Adrenal gland (tissue), 12 donors: ENCODE results near the gene CAMKMT. TPM values are rescaled to one million over a fixed set of nuclear protein-coding genes. Genes with fewer than 3 reads are reported as not detected.

Experiments used
- DNase-seq, 7 donors: peaks; one replicate each; pipeline ENCODE4 v3.0.0-alpha.2; 2019 to 2020
- H3K27ac ChIP-seq, 5 donors: fragments of 200-600 bp; sonication (generic) in 4 of 5; 1 replicate in 3 of 5; 2 replicates in 2 of 5; pipeline versions ENCODE4 v1.5.1 to v1.8.0; 2016 to 2020; ENCODE audit warnings: mild to moderate bottlenecking in 1 of 5
- H3K27me3 ChIP-seq: fragments of 200-600 bp; 2 replicates; pipeline ENCODE4 v1.8.0; 2021
- H3K36me3 ChIP-seq, 2 donors: fragments of 200-600 bp; replicated peaks in 1 of 2; 1 replicate in 1 of 2; 2 replicates in 1 of 2; pipeline versions ENCODE4 v1.5.1 to v1.8.0; 2018 to 2022
- H3K4me1 ChIP-seq, 2 donors: fragments of 200-600 bp; replicated peaks in 1 of 2; 1 replicate in 1 of 2; 2 replicates in 1 of 2; pipeline versions ENCODE4 v1.5.1 to v1.8.0; 2018 to 2021
- H3K4me3 ChIP-seq, 4 donors: fragments of 200-600 bp; sonication (generic) in 3 of 4; one replicate each; pipeline ENCODE4 v1.5.1; 2016 to 2018
- H3K9me3 ChIP-seq, 3 donors: fragments of 200-600 bp; sonication (generic) in 1 of 3; replicated peaks in 1 of 3; 1 replicate in 2 of 3; 2 replicates in 1 of 3; pipeline versions ENCODE4 v1.5.1 to v1.8.0; 2016 to 2021
- POLR2A ChIP-seq, 2 donors: fragments of 450-650 bp; IDR thresholded peaks; one replicate each; pipeline ENCODE4 v1.6.1; 2017; ENCODE audit warnings: antibody characterized with exemption in 2 of 2, mild to moderate bottlenecking in 2 of 2, moderate library complexity in 1 of 2
- WGBS, 4 donors: extraction: QIAGEN DNeasy Blood & Tissue Kit in 2 of 4; methylation state at CpG; one replicate each; pipeline versions ENCODE4 v1.1.5 to v1.1.7; 2013 to 2017; 5-methylcytosine and 5-hydroxymethylcytosine counted together
- intact Hi-C, 2 donors: fragments of 100-400 bp; cut with DNase I; formaldehyde crosslinking; loops; one replicate each; pipeline versions ENCODE4 v1.14.1 to v1.15.0; 2022 to 2023
- polyA plus RNA-seq, 3 donors: library from polyadenylated mRNA; stranded (reverse); fragments of 200-250 nt in 2 of 3; fragments of 350-450 nt in 1 of 3; fragmentation: Illumina TruSeq in 1 of 3; extraction: RNeasy Lipid Tissue Mini Kit (QIAGEN cat#74804) in 1 of 3; gene quantifications; one replicate each; pipeline ENCODE4 v1.2.3, GENCODE V29; 2013 to 2014
- total RNA-seq, 9 donors: library from RNA; depleted of rRNA in 4 of 9; stranded (reverse); fragments of >200 nt in 4 of 9; fragments of 120-200 nt in 1 of 9; fragmentation: NEBNext Ultra II Directional in 1 of 9; extraction: Animal tissue kit (Norgen Biotek cat#: 25700) in 1 of 9; gene quantifications; one replicate each; pipeline versions ENCODE4 v1.1.0 to v1.2.4, GENCODE V29; 2013 to 2023
- TF ChIP-seq, protein P1 (sequence below), 6 experiments: fragments of 450-650 bp in 4 of 6; fragments of 200-600 bp in 2 of 6; sonication (generic) in 1 of 6; IDR thresholded peaks; 1 replicate in 5 of 6; 2 replicates in 1 of 6; pipeline versions ENCODE4 v1.5.1 to v1.8.0; 2016 to 2021; ENCODE audit warnings: antibody characterized with exemption in 6 of 6, mild to moderate bottlenecking in 2 of 6, moderate library complexity in 1 of 6
- donor health status: healthy with polysubstance abuse.
- donor health status: Bipolar disorder and iron deficiency.
- donor health status: DM: yes; HTN: yes; CAD: no.
- donor health status: DM: no; HTN: no; CAD: no.
- donor health status: DM: no; HTN: no; CAD: no.
- donor health status: DM: yes; HTN: yes; CAD: no.

CAMKMT gene
- total and polyA plus RNA-seq, 12 donors, result 2.6 to 14.0 (median 8.6) TPM

DNA sequence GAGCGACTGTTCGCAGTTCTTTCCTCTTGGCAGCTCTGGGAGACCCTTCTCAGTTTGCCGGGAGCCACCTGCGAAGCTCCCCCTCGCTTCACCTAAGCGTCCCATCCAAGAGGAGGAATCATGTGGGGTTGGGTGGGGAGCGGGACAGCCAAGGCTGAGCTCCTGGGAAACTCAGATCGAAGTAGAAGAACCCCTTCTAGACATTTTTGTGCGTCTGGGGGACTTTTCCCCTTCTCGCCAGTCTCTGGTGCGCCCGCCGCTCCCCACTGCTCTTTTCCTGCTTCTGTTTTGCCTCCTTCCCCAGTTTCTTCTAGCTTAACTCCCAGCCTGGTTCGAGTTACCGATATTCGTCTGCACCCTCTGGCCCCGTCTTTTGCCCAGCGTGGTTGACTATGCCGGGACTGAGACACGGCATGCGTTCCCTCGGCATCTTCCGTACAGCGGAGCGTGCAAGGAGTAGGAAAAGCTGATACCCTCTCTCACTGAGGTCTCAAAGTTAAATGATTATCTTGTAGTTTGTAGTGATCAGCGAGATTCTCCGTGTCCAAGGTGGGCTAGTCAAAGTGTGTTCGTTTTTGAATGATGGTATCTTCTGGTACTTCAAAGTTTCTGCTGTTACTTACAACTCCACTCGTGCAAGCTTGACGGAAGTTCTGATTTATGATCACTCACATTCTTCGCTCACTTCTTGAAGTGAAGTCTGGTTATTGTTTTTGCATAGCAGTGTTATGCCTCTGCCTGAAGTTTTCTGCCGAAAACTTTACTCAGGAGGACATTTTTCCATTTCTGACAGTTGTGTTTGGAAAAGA lies 664 bp downstream of the CAMKMT start:
- WGBS, 4 donors, result 0 to 1% (median 1%) methylated on average over 25 to 32 of the region's 32 CpGs
- Histone ChIP-seq H3K27me3 (no peaks in the 10 kb centered on the region), H3K36me3 (no peaks in the 10 kb centered on the region), H3K27ac (peak overlapping the region; percentile 25 to 99 (median 96)), H3K4me3 (peak overlapping the region; percentile 6 to 89 (median 60)), H3K9me3 (no peaks in the 10 kb centered on the region), H3K4me1 (peaks cover 0 to 32% of the 10 kb centered on the region in 2 donors)
- no peak for TF ChIP-seq POLR2A (IDR thresholded peaks at IDR 0.05)
- TF ChIP-seq, protein P1, sequence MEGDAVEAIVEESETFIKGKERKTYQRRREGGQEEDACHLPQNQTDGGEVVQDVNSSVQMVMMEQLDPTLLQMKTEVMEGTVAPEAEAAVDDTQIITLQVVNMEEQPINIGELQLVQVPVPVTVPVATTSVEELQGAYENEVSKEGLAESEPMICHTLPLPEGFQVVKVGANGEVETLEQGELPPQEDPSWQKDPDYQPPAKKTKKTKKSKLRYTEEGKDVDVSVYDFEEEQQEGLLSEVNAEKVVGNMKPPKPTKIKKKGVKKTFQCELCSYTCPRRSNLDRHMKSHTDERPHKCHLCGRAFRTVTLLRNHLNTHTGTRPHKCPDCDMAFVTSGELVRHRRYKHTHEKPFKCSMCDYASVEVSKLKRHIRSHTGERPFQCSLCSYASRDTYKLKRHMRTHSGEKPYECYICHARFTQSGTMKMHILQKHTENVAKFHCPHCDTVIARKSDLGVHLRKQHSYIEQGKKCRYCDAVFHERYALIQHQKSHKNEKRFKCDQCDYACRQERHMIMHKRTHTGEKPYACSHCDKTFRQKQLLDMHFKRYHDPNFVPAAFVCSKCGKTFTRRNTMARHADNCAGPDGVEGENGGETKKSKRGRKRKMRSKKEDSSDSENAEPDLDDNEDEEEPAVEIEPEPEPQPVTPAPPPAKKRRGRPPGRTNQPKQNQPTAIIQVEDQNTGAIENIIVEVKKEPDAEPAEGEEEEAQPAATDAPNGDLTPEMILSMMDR (IDR thresholded peaks at IDR 0.05), result no peak
- intact Hi-C loops, result no loop called here
- peak; percentile 35 to 71 (median 45) for DNase-seq

DNA sequence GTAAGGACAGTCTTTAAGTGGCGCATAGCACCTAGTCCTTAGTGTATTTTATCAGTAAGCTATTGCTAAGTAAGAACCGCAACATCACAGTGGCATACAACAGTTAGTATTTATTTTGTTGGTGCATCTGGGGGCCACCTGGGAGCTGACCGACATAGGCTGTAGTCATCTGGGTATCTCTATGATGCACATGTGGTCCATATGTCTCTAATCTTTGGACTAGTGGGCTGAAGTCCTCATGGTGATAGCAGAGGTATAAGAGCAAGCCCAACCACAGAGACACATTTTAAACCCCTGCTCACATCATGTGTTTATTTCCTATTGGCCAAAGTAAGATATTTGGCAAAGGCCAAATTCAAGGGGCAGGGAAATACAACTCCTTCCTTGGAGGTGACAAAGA lies 2.9 kb downstream of the CAMKMT start:
- Histone ChIP-seq H3K4me3 (no peak overlapping the region), H3K4me1 (peaks cover 0 to 11% of the 10 kb centered on the region in 2 donors), H3K36me3 (no peaks in the 10 kb centered on the region), H3K9me3 (no peaks in the 10 kb centered on the region), H3K27ac (no peak overlapping the region), H3K27me3 (no peaks in the 10 kb centered on the region)
- TF ChIP-seq, protein P1 (IDR thresholded peaks at IDR 0.05), result no peak
- no peak for TF ChIP-seq POLR2A (IDR thresholded peaks at IDR 0.05)
- 94 to 98% (median 95%) methylated on average over 3 of the region's 3 CpGs for WGBS, 4 donors
- DNase-seq, result no peak
- intact Hi-C loops, result no loop called here

DNA sequence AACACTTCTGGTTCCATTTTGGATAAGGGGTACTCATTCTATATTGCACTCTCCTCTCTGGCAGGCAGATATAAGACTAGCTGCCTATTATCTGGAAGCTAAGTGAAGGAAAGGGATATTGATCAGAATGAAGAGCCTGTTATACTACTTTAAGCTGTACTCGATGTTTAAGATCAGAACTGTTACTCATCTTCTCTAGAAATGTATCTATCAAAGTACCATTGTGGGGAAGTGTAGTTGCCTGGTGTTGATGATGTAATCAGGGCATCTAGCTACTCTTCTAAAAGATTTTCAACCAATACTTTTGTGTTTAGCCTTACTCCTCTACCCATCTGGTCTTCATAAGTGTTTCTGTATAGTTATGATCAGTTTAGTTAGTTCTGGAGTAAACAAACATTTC lies 5.8 kb downstream of the CAMKMT start:
- no peaks in the 10 kb centered on the region for H3K9me3 ChIP-seq

DNA sequence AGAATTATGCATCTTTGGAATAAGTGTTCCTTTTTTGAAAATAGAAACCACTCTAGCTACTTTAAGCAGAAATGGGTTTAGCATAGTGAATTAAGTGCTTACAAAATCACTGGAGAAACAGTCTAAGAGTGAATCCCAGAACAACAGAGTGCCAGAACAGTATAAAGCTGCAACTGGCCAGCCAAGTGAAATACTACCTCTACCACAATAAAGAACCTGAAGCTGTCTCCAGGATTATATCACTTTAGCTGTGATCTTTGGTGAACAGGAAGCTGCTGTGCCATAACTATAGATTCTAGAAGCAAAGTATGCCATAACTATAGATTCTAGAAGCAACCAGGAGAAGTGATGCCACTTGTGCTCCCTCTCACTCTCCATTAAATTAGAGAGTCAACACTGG lies 7.6 kb downstream of the CAMKMT start:
- intact Hi-C loops, result no loop called here
- no peaks in the 10 kb centered on the region for H3K4me1 ChIP-seq
- no peaks in the 10 kb centered on the region for H3K36me3 ChIP-seq
- H3K4me3 ChIP-seq, result no peak overlapping the region
- DNase-seq, result no peak
- no peak overlapping the region for H3K27ac ChIP-seq
- no peak for TF ChIP-seq POLR2A (IDR thresholded peaks at IDR 0.05)
- TF ChIP-seq, protein P1 (IDR thresholded peaks at IDR 0.05), result no peak
- H3K9me3 ChIP-seq, result peaks cover 0 to 5% (median 0%) of the 10 kb centered on the region in 3 donors
- H3K27me3 ChIP-seq, result no peaks in the 10 kb centered on the region

More for the DNA sequence above, 5.8 kb downstream of the CAMKMT start:
- Histone ChIP-seq H3K4me1 (no peaks in the 10 kb centered on the region), H3K36me3 (no peaks in the 10 kb centered on the region), H3K4me3 (no peak overlapping the region), H3K27me3 (no peaks in the 10 kb centered on the region), H3K27ac (no peak overlapping the region)
- no peak for TF ChIP-seq POLR2A (IDR thresholded peaks at IDR 0.05)
- TF ChIP-seq, protein P1 (IDR thresholded peaks at IDR 0.05), result no peak
- DNase-seq, result no peak
- intact Hi-C loops, result no loop called here
- 88 to 97% (median 95%) methylated on average over 1 of the region's 1 CpG for WGBS, 4 donors
